EL (cell line): Measurements from ENCODE around the gene APBA2.

Experiments used
- DNase-seq: peaks from one replicate; pipeline ENCODE4 v3.0.0-alpha.2; 2016

APBA2 gene

GRCh38 chr15:29045717-29046116, 159.9 kb downstream of the APBA2 start:
- peak; percentile 63 for DNase-seq

GRCh38 chr15:29046281-29046810, 160.6 kb downstream of the APBA2 start:
- no peak for DNase-seq

GRCh38 chr15:29046977-29047376, 161.2 kb downstream of the APBA2 start:
- no peak for DNase-seq

- no peak for DNase-seq
These were observed 162.2 kb downstream of the APBA2 start for GRCh38 chr15:29048011-29048410.

GRCh38 chr15:29050870-29051269, 165.1 kb downstream of the APBA2 start:
- DNase-seq = peak; percentile 19

- DNase-seq = no peak
These were observed 165.6 kb downstream of the APBA2 start for GRCh38 chr15:29051422-29051821.

- DNase-seq = no peak
These were observed 167.2 kb downstream of the APBA2 start for GRCh38 chr15:29053006-29053405.

- DNase-seq = no peak
These were observed 167.9 kb downstream of the APBA2 start for GRCh38 chr15:29053661-29054131.

- no peak for DNase-seq
These were observed 168.6 kb downstream of the APBA2 start for GRCh38 chr15:29054171-29055045.

GRCh38 chr15:29055876-29056275, 170.1 kb downstream of the APBA2 start:
- no peak for DNase-seq

GRCh38 chr15:29056839-29057450, 171.2 kb downstream of the APBA2 start:
- no peak for DNase-seq

GRCh38 chr15:29057856-29058255, 172.1 kb downstream of the APBA2 start:
- no peak for DNase-seq

GRCh38 chr15:29058903-29059539, 173.2 kb downstream of the APBA2 start:
- no peak for DNase-seq

- DNase-seq = no peak
These were observed 174.3 kb downstream of the APBA2 start for GRCh38 chr15:29059871-29060640.

- no peak for DNase-seq
These were observed 176.0 kb downstream of the APBA2 start for GRCh38 chr15:29061746-29062145.

- no peak for DNase-seq
These were observed 176.4 kb downstream of the APBA2 start for GRCh38 chr15:29062179-29062591.

- DNase-seq = no peak
These were observed 176.9 kb downstream of the APBA2 start for GRCh38 chr15:29062626-29063025.

GRCh38 chr15:29063646-29064045, 177.9 kb downstream of the APBA2 start:
- DNase-seq = no peak

GRCh38 chr15:29064290-29064689, 178.5 kb downstream of the APBA2 start:
- DNase-seq = no peak

- DNase-seq = no peak
These were observed 179.0 kb downstream of the APBA2 start for GRCh38 chr15:29064731-29065130.

GRCh38 chr15:29065571-29065970, 179.8 kb downstream of the APBA2 start:
- DNase-seq = no peak

- no peak for DNase-seq
These were observed 180.5 kb downstream of the APBA2 start for GRCh38 chr15:29066310-29066709.

GRCh38 chr15:29066838-29067237, 181.1 kb downstream of the APBA2 start:
- no peak for DNase-seq
